Kidney (tissue), 14 donors: Measurements from ENCODE around the gene MYBPC2. TPM values are rescaled to one million over a fixed set of nuclear protein-coding genes. Genes with fewer than 3 reads are reported as not detected.

Experiments used
- DNase-seq, 5 donors: peaks; one replicate each; pipeline ENCODE4 v3.0.0-alpha.2; 2013 to 2020
- FAIRE-seq: peaks from 2 replicates; lab custom pipeline; 2012; peaks lifted over from hg19 to GRCh38; lab: Jason Lieb, UNC
- H3K27ac ChIP-seq, 2 donors: one replicate each; pipeline ENCODE4 v1.7.0; 2013; ENCODE audit warnings: low read depth in 2 of 2, low read length in 2 of 2, inconsistent platforms in 1 of 2
- H3K27me3 ChIP-seq: one replicate; pipeline ENCODE4 v1.7.1; 2013; ENCODE audit warnings: low read length, inconsistent platforms; ENCODE audit not compliant: control insufficient read depth, insufficient read depth
- H3K36me3 ChIP-seq, 3 donors: one replicate each; pipeline versions ENCODE4 v1.7.0 to v1.7.1; 2013; ENCODE audit warnings: low read length in 3 of 3, control low read depth in 1 of 3, inconsistent platforms in 1 of 3; ENCODE audit not compliant: insufficient read depth in 3 of 3, control insufficient read depth in 2 of 3
- H3K4me1 ChIP-seq, 3 donors: one replicate each; pipeline versions ENCODE4 v1.7.0 to v1.7.1; 2013; ENCODE audit warnings: low read length in 3 of 3, inconsistent platforms in 1 of 3, low read depth in 1 of 3; ENCODE audit not compliant: control insufficient read depth in 2 of 3, insufficient read depth in 2 of 3
- H3K4me3 ChIP-seq, 3 donors: one replicate each; pipeline versions ENCODE4 v1.7.0 to v1.8.1; 2013; ENCODE audit warnings: low read length in 3 of 3, control low read depth in 1 of 3, inconsistent platforms in 1 of 3
- H3K9ac ChIP-seq, 3 donors: one replicate each; pipeline versions ENCODE4 v1.7.0 to v1.7.1; 2013; ENCODE audit warnings: low read length in 3 of 3, control low read depth in 1 of 3, inconsistent platforms in 1 of 3
- H3K9me3 ChIP-seq, 3 donors: one replicate each; pipeline versions ENCODE4 v1.7.0 to v1.7.1; 2013; ENCODE audit warnings: low read length in 3 of 3, control low read depth in 1 of 3, inconsistent platforms in 1 of 3; ENCODE audit not compliant: control insufficient read depth in 2 of 3, insufficient read depth in 1 of 3
- intact Hi-C: fragments of 100-400 bp; cut with DNase I; formaldehyde crosslinking; loops from one replicate; pipeline ENCODE4 v1.11.1; 2022
- polyA plus RNA-seq: library from polyadenylated mRNA; stranded (reverse); fragments of 350-450 nt; fragmentation: Illumina TruSeq; extraction: RNeasy Lipid Tissue Mini Kit (QIAGEN cat#74804); gene quantifications from one replicate; pipeline ENCODE4 v1.2.3, GENCODE V29; 2014; ENCODE audit warnings: low read depth, low replicate concordance; ENCODE audit not compliant: insufficient read depth
- total RNA-seq: library from RNA; stranded (reverse); fragmentation: NEBNext Ultra II Directional; extraction: Animal tissue kit (Norgen Biotek cat#: 25700); gene quantifications from one replicate; pipeline ENCODE4 v1.2.1, GENCODE V29; 2021
- TF ChIP-seq, protein P1 (sequence below): IDR thresholded peaks from 3 replicates; pipeline ENCODE4 v1.5.1; 2012; ENCODE audit warnings: mild to moderate bottlenecking, moderate library complexity, borderline replicate concordance; ENCODE audit not compliant: insufficient read depth; ENCODE audit errors: extremely low read depth
- donor health status: control.
- donor health status: control.
- donor health status: control.
- donor health status: control.
- donor health status: control.
- donor health status: DM: yes; HTN: yes; CAD: no.
- donor health status: Normal renal cell carcinoma (clear cell type).

The MYBPC2 gene
- total and polyA plus RNA-seq, 2 donors from 2014 or later = 0.98 TPM; not detected in 1

GRCh38 chr19:50475101-50475568, 42.4 kb downstream of the MYBPC2 start:
- TF ChIP-seq, protein P1, sequence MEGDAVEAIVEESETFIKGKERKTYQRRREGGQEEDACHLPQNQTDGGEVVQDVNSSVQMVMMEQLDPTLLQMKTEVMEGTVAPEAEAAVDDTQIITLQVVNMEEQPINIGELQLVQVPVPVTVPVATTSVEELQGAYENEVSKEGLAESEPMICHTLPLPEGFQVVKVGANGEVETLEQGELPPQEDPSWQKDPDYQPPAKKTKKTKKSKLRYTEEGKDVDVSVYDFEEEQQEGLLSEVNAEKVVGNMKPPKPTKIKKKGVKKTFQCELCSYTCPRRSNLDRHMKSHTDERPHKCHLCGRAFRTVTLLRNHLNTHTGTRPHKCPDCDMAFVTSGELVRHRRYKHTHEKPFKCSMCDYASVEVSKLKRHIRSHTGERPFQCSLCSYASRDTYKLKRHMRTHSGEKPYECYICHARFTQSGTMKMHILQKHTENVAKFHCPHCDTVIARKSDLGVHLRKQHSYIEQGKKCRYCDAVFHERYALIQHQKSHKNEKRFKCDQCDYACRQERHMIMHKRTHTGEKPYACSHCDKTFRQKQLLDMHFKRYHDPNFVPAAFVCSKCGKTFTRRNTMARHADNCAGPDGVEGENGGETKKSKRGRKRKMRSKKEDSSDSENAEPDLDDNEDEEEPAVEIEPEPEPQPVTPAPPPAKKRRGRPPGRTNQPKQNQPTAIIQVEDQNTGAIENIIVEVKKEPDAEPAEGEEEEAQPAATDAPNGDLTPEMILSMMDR = no peak
- no peak overlapping the region for H3K4me3 ChIP-seq
- H3K36me3 ChIP-seq = peaks cover 0 to 11% (median 10%) of the 10 kb centered on the region in 3 donors
- peak in 2 of 5 donors; percentile 71 to 82 for DNase-seq
- no peaks in the 10 kb centered on the region for H3K27me3 ChIP-seq
- FAIRE-seq = no peak
- intact Hi-C loops = no loop called here
- no peaks in the 10 kb centered on the region for H3K9me3 ChIP-seq
- H3K27ac ChIP-seq = no peak overlapping the region
- peaks cover 0 to 9% (median 0%) of the 10 kb centered on the region in 3 donors for H3K4me1 ChIP-seq
- no peak overlapping the region for H3K9ac ChIP-seq

GRCh38 chr19:50475736-50476223, 43.1 kb downstream of the MYBPC2 start:
- no peak for FAIRE-seq
- H3K9me3 ChIP-seq = no peaks in the 10 kb centered on the region
- intact Hi-C loops = no loop called here
- peak overlapping the region in 2 of 3 donors; percentile 88 to 96 for H3K4me3 ChIP-seq
- peak overlapping the region; percentile 53 to 82 for H3K27ac ChIP-seq
- TF ChIP-seq, protein P1 = no peak
- peaks cover 0 to 12% (median 10%) of the 10 kb centered on the region in 3 donors for H3K36me3 ChIP-seq
- peaks cover 0 to 9% (median 0%) of the 10 kb centered on the region in 3 donors for H3K4me1 ChIP-seq
- no peak for DNase-seq
- H3K27me3 ChIP-seq = no peaks in the 10 kb centered on the region
- H3K9ac ChIP-seq = no peak overlapping the region

GRCh38 chr19:50476224-50476906, 43.7 kb downstream of the MYBPC2 start, which contains the start of the genes EMC10 and GARIN5A:
TSS of gene EMC10 (plus strand) at chr19:50476507. CDS start at chr19:50476545, 38 bp downstream.
TSS of gene GARIN5A (minus strand) at chr19:50476848. CDS start at chr19:50476388, 460 bp downstream.
- Histone ChIP-seq H3K27me3 (no peaks in the 10 kb centered on the region), H3K36me3 (peaks cover 0 to 12% (median 10%) of the 10 kb centered on the region in 3 donors), H3K9ac (peak within 1 kb of the TSS; percentile 68 to 81 (median 72)), H3K4me3 (peak within 1 kb of the TSS; percentile 81 to 96 (median 88)), H3K4me1 (peaks cover 0 to 9% (median 0%) of the 10 kb centered on the region in 3 donors), H3K27ac (peak within 1 kb of the TSS; percentile 62 to 82), H3K9me3 (no peaks in the 10 kb centered on the region)
- DNase-seq = peak; percentile 97 to 98 (median 97)
- FAIRE-seq = no peak
- intact Hi-C loops = no loop called here
- TF ChIP-seq, protein P1 = no peak
